OCI-LY1 (cell line): ENCODE data around the gene PRTG.

Source experiments
- CTCF ChIP-seq: fragments of 200-600 bp; sonication (generic), shearing (Covaris generic); IDR thresholded peaks from 2 replicates; pipeline ENCODE4 v1.5.1; 2017; ENCODE audit warnings: mild to moderate bottlenecking, antibody characterized with exemption, low read length, moderate library complexity, mixed read lengths
- EZH2 ChIP-seq: fragments of 200-600 bp; sonication (generic), shearing (Covaris generic); IDR thresholded peaks from 2 replicates; pipeline ENCODE4 v1.8.0; 2017; ENCODE audit warnings: borderline replicate concordance, mixed run types, mild to moderate bottlenecking, antibody characterized with exemption, low read length, moderate library complexity, mixed read lengths

GRCh38 chr15:55708720-55709119 is 34.2 kb downstream of the PRTG start:
- TF ChIP-seq CTCF (no peak), EZH2 (no peak)
